ENCODE measurements around the gene TBL1X. TPM values are rescaled to one million over a fixed set of nuclear protein-coding genes. Genes with fewer than 3 reads are reported as not detected.

The TBL1X gene
- total and polyA plus RNA-seq, 7 donors, result 6.5 to 25.8 (median 16.1) TPM

GRCh38 chrX:9770319-9770718 lies 305.5 kb downstream of the TBL1X start:
- no peak for TF ChIP-seq EP300 (IDR thresholded peaks at IDR 0.05)
- no peaks in the 10 kb centered on the region for H3K4me1 ChIP-seq
- intact Hi-C loops (cut with DNase I), result no loop called here
- H3K27me3 ChIP-seq, result peaks cover 0 to 5% (median 0%) of the 10 kb centered on the region in 3 donors
- DNase-seq, result no peak
- no peak overlapping the region for H3K4me3 ChIP-seq
- no peaks in the 10 kb centered on the region for H3K36me3 ChIP-seq
- H3K9me3 ChIP-seq, result no peaks in the 10 kb centered on the region
- no peak overlapping the region for H3K27ac ChIP-seq
- 32 to 50% methylated on average over 1 of the region's 1 CpG for WGBS, 2 donors

GRCh38 chrX:9772943-9773342 lies 308.1 kb downstream of the TBL1X start:
- intact Hi-C loops (cut with DNase I), result no loop called here
- no peaks in the 10 kb centered on the region for H3K4me1 ChIP-seq
- 82 to 86% methylated on average over 6 of the region's 6 CpGs for WGBS, 2 donors
- no peak overlapping the region for H3K4me3 ChIP-seq
- no peaks in the 10 kb centered on the region for H3K36me3 ChIP-seq
- no peaks in the 10 kb centered on the region for H3K9me3 ChIP-seq
- H3K27me3 ChIP-seq, result no peaks in the 10 kb centered on the region
- H3K27ac ChIP-seq, result no peak overlapping the region
- TF ChIP-seq POLR2A (IDR thresholded peaks at IDR 0.05) (no peak), POLR2AphosphoS5 (IDR thresholded peaks at IDR 0.05) (no peak), EP300 (IDR thresholded peaks at IDR 0.05) (no peak), CTCF (IDR thresholded peaks at IDR 0.05) (no peak)
- DNase-seq, result no peak

- intact Hi-C loops (cut with DNase I), result no loop called here
- Histone ChIP-seq H3K27ac (no peak overlapping the region), H3K4me1 (no peaks in the 10 kb centered on the region), H3K9me3 (no peaks in the 10 kb centered on the region), H3K4me3 (no peak overlapping the region), H3K27me3 (no peaks in the 10 kb centered on the region), H3K36me3 (no peaks in the 10 kb centered on the region)
- TF ChIP-seq POLR2AphosphoS5 (IDR thresholded peaks at IDR 0.05) (no peak), EP300 (IDR thresholded peaks at IDR 0.05) (no peak), CTCF (IDR thresholded peaks at IDR 0.05) (no peak), POLR2A (IDR thresholded peaks at IDR 0.05) (no peak)
- DNase-seq, result no peak
- whole genome bisulfite sequencing, 2 donors, result 52 to 85% methylated on average over 8 of the region's 8 CpGs
These were observed 311.1 kb downstream of the TBL1X start for GRCh38 chrX:9775930-9776329.

- no peaks in the 10 kb centered on the region for H3K9me3 ChIP-seq
- H3K36me3 ChIP-seq, result no peaks in the 10 kb centered on the region
- no peak overlapping the region for H3K27ac ChIP-seq
- intact Hi-C loops (cut with DNase I), result no loop called here
- peaks cover 0 to 5% (median 2%) of the 10 kb centered on the region in 4 donors for H3K4me1 ChIP-seq
- peaks cover 0 to 4% (median 0%) of the 10 kb centered on the region in 3 donors for H3K27me3 ChIP-seq
- TF ChIP-seq CTCF (IDR thresholded peaks at IDR 0.05) (no peak), EP300 (IDR thresholded peaks at IDR 0.05) (no peak), POLR2AphosphoS5 (IDR thresholded peaks at IDR 0.05) (no peak), POLR2A (IDR thresholded peaks at IDR 0.05) (no peak)
- no peak for DNase-seq
- 86 to 90% methylated on average over 7 of the region's 7 CpGs for whole genome bisulfite sequencing, 2 donors
- H3K4me3 ChIP-seq, result no peak overlapping the region
These were observed 317.1 kb downstream of the TBL1X start for GRCh38 chrX:9781941-9782340.

GRCh38 chrX:9784332-9784731 lies 319.5 kb downstream of the TBL1X start:
- no peak overlapping the region for H3K27ac ChIP-seq
- intact Hi-C loops (cut with DNase I), result no loop called here
- no peaks in the 10 kb centered on the region for H3K36me3 ChIP-seq
- no peak for DNase-seq
- no peak for TF ChIP-seq CTCF (IDR thresholded peaks at IDR 0.05)
- TF ChIP-seq POLR2A (IDR thresholded peaks at IDR 0.05), result no peak
- no peak for TF ChIP-seq EP300 (IDR thresholded peaks at IDR 0.05)
- TF ChIP-seq POLR2AphosphoS5 (IDR thresholded peaks at IDR 0.05), result no peak
- 96 to 97% methylated on average over 8 of the region's 8 CpGs for WGBS, 2 donors
- H3K27me3 ChIP-seq, result peaks cover 0 to 6% (median 0%) of the 10 kb centered on the region in 3 donors
- peaks cover 0 to 6% (median 2%) of the 10 kb centered on the region in 4 donors for H3K4me1 ChIP-seq
- H3K4me3 ChIP-seq, result no peak overlapping the region
- no peaks in the 10 kb centered on the region for H3K9me3 ChIP-seq
